NCI-H146 (cell line): ENCODE results near the gene GJD2.

Experiments used
- DNase-seq: peaks from one replicate; lab custom pipeline; 2025; lab: John Stamatoyannopoulos, UW

The GJD2 gene

GRCh38 chr15:34773013-34773412 lies 18.2 kb upstream of the GJD2 start:
- no peak for DNase-seq

- DNase-seq: no peak
Observed at GRCh38 chr15:34772312-34772711, 17.5 kb upstream of the GJD2 start.

GRCh38 chr15:34769711-34770110 lies 14.9 kb upstream of the GJD2 start:
- no peak for DNase-seq

- DNase-seq: no peak
Observed at GRCh38 chr15:34768530-34768929, 13.7 kb upstream of the GJD2 start.

- DNase-seq: no peak
Observed at GRCh38 chr15:34765741-34766140, 10.9 kb upstream of the GJD2 start.

- DNase-seq: no peak
Observed at GRCh38 chr15:34760909-34761308, 6.1 kb upstream of the GJD2 start.

GRCh38 chr15:34759992-34760391 lies 5.2 kb upstream of the GJD2 start:
- no peak for DNase-seq

GRCh38 chr15:34759347-34759746 lies 4.5 kb upstream of the GJD2 start:
- no peak for DNase-seq

GRCh38 chr15:34757262-34757661 lies 2.5 kb upstream of the GJD2 start:
- no peak for DNase-seq

GRCh38 chr15:34755419-34755773 lies 598 bp upstream of the GJD2 start:
- no peak for DNase-seq

GRCh38 chr15:34754171-34754601 lies 612 bp downstream of the GJD2 start:
- DNase-seq: peak; percentile 0

GRCh38 chr15:34753236-34753894 lies 1.4 kb downstream of the GJD2 start:
- no peak for DNase-seq

- DNase-seq: no peak
Observed at GRCh38 chr15:34749691-34750090, 5.1 kb downstream of the GJD2 start.

- DNase-seq: no peak
Observed at GRCh38 chr15:34739346-34739745, 15.5 kb downstream of the GJD2 start.

GRCh38 chr15:34738002-34738401 lies 16.8 kb downstream of the GJD2 start:
- DNase-seq: no peak

GRCh38 chr15:34737477-34737876 lies 17.3 kb downstream of the GJD2 start:
- DNase-seq: no peak

GRCh38 chr15:34734303-34734702 lies 20.5 kb downstream of the GJD2 start:
- no peak for DNase-seq

GRCh38 chr15:34733621-34734020 lies 21.2 kb downstream of the GJD2 start:
- no peak for DNase-seq

GRCh38 chr15:34732430-34732829 lies 22.4 kb downstream of the GJD2 start:
- DNase-seq: no peak

GRCh38 chr15:34730701-34731100 lies 24.1 kb downstream of the GJD2 start:
- no peak for DNase-seq

GRCh38 chr15:34729886-34730285 lies 24.9 kb downstream of the GJD2 start:
- no peak for DNase-seq

- no peak for DNase-seq
Observed at GRCh38 chr15:34729056-34729455, 25.7 kb downstream of the GJD2 start.

GRCh38 chr15:34726406-34727100 lies 28.2 kb downstream of the GJD2 start:
- DNase-seq: no peak

- DNase-seq: no peak
Observed at GRCh38 chr15:34725556-34725955, 29.2 kb downstream of the GJD2 start.
